CD4-positive, CD25-positive, alpha-beta regulatory T cell (primary cell): ENCODE data around the gene RBM19. TPM values are rescaled to one million over a fixed set of nuclear protein-coding genes. Genes with fewer than 3 reads are reported as not detected.
"Not testable (repeated sequence)": the region's sequence is repeated elsewhere in the genome, so short reads cannot be mapped to it uniquely, and the experiment has no call there.

Experiments used
- ATAC-seq, 2 donors: fragments of 150-1000 bp; cut with Tn5 transposase; one replicate each; pipeline ENCODE4 v1.10.0; 2021; ENCODE audit warnings: low read depth in 2 of 2, moderate number of reproducible peaks in 2 of 2, moderate library complexity in 1 of 2
- DNase-seq, 3 donors: peaks; one replicate each; pipeline versions ENCODE4 v3.0.0 to v3.0.0-alpha.2; 2012 to 2022; ENCODE audit warnings: mixed read lengths in 1 of 3
- H3K27ac ChIP-seq: one replicate; pipeline ENCODE4 v1.7.0; 2013; ENCODE audit warnings: mild to moderate bottlenecking, low read length; ENCODE audit not compliant: insufficient read depth, poor library complexity, severe bottlenecking
- H3K27me3 ChIP-seq: one replicate; pipeline ENCODE4 v1.7.0; 2013; ENCODE audit warnings: low read length; ENCODE audit not compliant: control insufficient read depth, insufficient read depth
- H3K36me3 ChIP-seq: one replicate; pipeline ENCODE4 v1.7.0; 2013; ENCODE audit warnings: mild to moderate bottlenecking, low read length, moderate library complexity; ENCODE audit not compliant: control insufficient read depth, insufficient read depth
- H3K4me1 ChIP-seq: 2 replicates; pipeline ENCODE4 v1.7.0; 2013; ENCODE audit warnings: mild to moderate bottlenecking, low read length; ENCODE audit not compliant: insufficient read depth, control insufficient read depth, poor library complexity, severe bottlenecking
- H3K4me3 ChIP-seq: one replicate; pipeline ENCODE4 v1.7.0; 2013; ENCODE audit warnings: low read depth, mild to moderate bottlenecking, low read length, moderate library complexity
- H3K9me3 ChIP-seq, 2 experiments: 1 replicate in 1 of 2; 2 replicates in 1 of 2; pipeline ENCODE4 v1.7.0; 2013; ENCODE audit warnings: low read length in 2 of 2, mild to moderate bottlenecking in 1 of 2, moderate library complexity in 1 of 2; ENCODE audit not compliant: control insufficient read depth in 2 of 2
- H3K27ac Mint-ChIP-seq, 3 donors: one replicate each; pipeline ENCODE4 v1.8.0; 2020 to 2022; ENCODE audit warnings: mild to moderate bottlenecking in 3 of 3, mixed read lengths in 3 of 3, moderate library complexity in 2 of 3
- H3K27me3 Mint-ChIP-seq: one replicate; pipeline ENCODE4 v1.8.0; 2022; ENCODE audit warnings: mild to moderate bottlenecking, mixed read lengths
- H3K36me3 Mint-ChIP-seq: one replicate; pipeline ENCODE4 v1.8.0; 2020; ENCODE audit warnings: mixed read lengths
- H3K4me1 Mint-ChIP-seq, 4 donors: one replicate each; pipeline ENCODE4 v1.8.0; 2020 to 2022; ENCODE audit warnings: mixed read lengths in 4 of 4, mild to moderate bottlenecking in 1 of 4
- H3K4me3 Mint-ChIP-seq, 4 donors: one replicate each; pipeline ENCODE4 v1.8.0; 2020 to 2022; ENCODE audit warnings: mild to moderate bottlenecking in 4 of 4, mixed read lengths in 4 of 4, moderate library complexity in 3 of 4
- H3K9me3 Mint-ChIP-seq, 7 donors: one replicate each; pipeline ENCODE4 v1.8.0; 2020 to 2022; ENCODE audit warnings: mixed read lengths in 7 of 7, mild to moderate bottlenecking in 3 of 7, moderate library complexity in 2 of 7
- polyA plus RNA-seq, 4 donors: library from polyadenylated mRNA; unstranded; fragments of 300-500 nt; fragmentation: Illumina TruSeq; gene quantifications; one replicate each; pipeline ENCODE4 v1.2.3, GENCODE V29; 2021
- total RNA-seq: library from RNA; stranded (reverse); gene quantifications from one replicate; pipeline ENCODE4 v1.2.3, GENCODE V29; 2022

Gene RBM19
- total and polyA plus RNA-seq, 5 donors from 2014 or later, result 6.3 to 66.2 (median 6.9) TPM

GRCh38 chr12:114004402-114004801 is 38.3 kb upstream of the RBM19 start:
- no peak for ATAC-seq
- H3K4me1 Mint-ChIP-seq, result peaks cover 0 to 5% (median 0%) of the 10 kb centered on the region in 4 donors

GRCh38 chr12:114003286-114003685 is 37.2 kb upstream of the RBM19 start:
- Mint-ChIP-seq H3K27me3 (no peaks in the 10 kb centered on the region), H3K36me3 (no peaks in the 10 kb centered on the region), H3K27ac (no peak overlapping the region), H3K4me1 (peaks cover 0 to 5% (median 0%) of the 10 kb centered on the region in 4 donors), H3K9me3 (peaks cover 0 to 4% (median 0%) of the 10 kb centered on the region in 7 donors), H3K4me3 (no peak overlapping the region)
- no peak for ATAC-seq
- H3K36me3 ChIP-seq, result no peaks in the 10 kb centered on the region
- H3K4me1 ChIP-seq, result no peaks in the 10 kb centered on the region
- H3K9me3 ChIP-seq, result no peaks in the 10 kb centered on the region
- H3K27me3 ChIP-seq, result peaks cover 3% of the 10 kb centered on the region
- DNase-seq, result no peak
- no peak overlapping the region for H3K27ac ChIP-seq
- no peak overlapping the region for H3K4me3 ChIP-seq

More at GRCh38 chr12:114004402-114004801, 38.3 kb upstream of the RBM19 start:
- H3K9me3 Mint-ChIP-seq, result peaks cover 0 to 1% (median 0%) of the 10 kb centered on the region in 7 donors
- H3K9me3 ChIP-seq, result no peaks in the 10 kb centered on the region
- peaks cover 5% of the 10 kb centered on the region for H3K27me3 Mint-ChIP-seq
- H3K4me3 Mint-ChIP-seq, result no peak overlapping the region
- no peak overlapping the region for H3K27ac Mint-ChIP-seq
- H3K36me3 Mint-ChIP-seq, result no peaks in the 10 kb centered on the region
- DNase-seq, result no peak
- H3K27me3 ChIP-seq, result peaks cover 3% of the 10 kb centered on the region
- H3K4me1 ChIP-seq, result no peaks in the 10 kb centered on the region
- no peaks in the 10 kb centered on the region for H3K36me3 ChIP-seq
- H3K4me3 ChIP-seq, result no peak overlapping the region
- no peak overlapping the region for H3K27ac ChIP-seq

- no peak for ATAC-seq
Observed at GRCh38 chr12:114001511-114002340, 35.6 kb upstream of the RBM19 start.

GRCh38 chr12:114000861-114001260 is 34.7 kb upstream of the RBM19 start:
- H3K4me3 Mint-ChIP-seq, result no peak overlapping the region
- Histone ChIP-seq H3K4me3 (no peak overlapping the region), H3K36me3 (no peaks in the 10 kb centered on the region), H3K9me3 (no peaks in the 10 kb centered on the region), H3K4me1 (no peaks in the 10 kb centered on the region), H3K27ac (no peak overlapping the region), H3K27me3 (peaks cover 4% of the 10 kb centered on the region)
- H3K9me3 Mint-ChIP-seq, result peaks cover 0 to 4% (median 0%) of the 10 kb centered on the region in 7 donors
- H3K27me3 Mint-ChIP-seq, result peaks cover 6% of the 10 kb centered on the region
- DNase-seq (no peak), ATAC-seq (no peak)
- no peaks in the 10 kb centered on the region for H3K36me3 Mint-ChIP-seq
- H3K4me1 Mint-ChIP-seq, result peaks cover 0 to 5% (median 0%) of the 10 kb centered on the region in 4 donors
- no peak overlapping the region for H3K27ac Mint-ChIP-seq

More at GRCh38 chr12:114001511-114002340, 35.6 kb upstream of the RBM19 start:
- H3K27ac Mint-ChIP-seq, result no peak overlapping the region
- H3K36me3 Mint-ChIP-seq, result no peaks in the 10 kb centered on the region
- H3K27ac ChIP-seq, result no peak overlapping the region
- H3K27me3 ChIP-seq, result peaks cover 4% of the 10 kb centered on the region
- no peaks in the 10 kb centered on the region for H3K9me3 ChIP-seq
- peaks cover 6% of the 10 kb centered on the region for H3K27me3 Mint-ChIP-seq
- H3K4me1 ChIP-seq, result no peaks in the 10 kb centered on the region
- no peak overlapping the region for H3K4me3 Mint-ChIP-seq
- DNase-seq, result no peak
- H3K4me3 ChIP-seq, result no peak overlapping the region
- peaks cover 0 to 4% (median 0%) of the 10 kb centered on the region in 7 donors for H3K9me3 Mint-ChIP-seq
- no peaks in the 10 kb centered on the region for H3K36me3 ChIP-seq
- peaks cover 0 to 5% (median 0%) of the 10 kb centered on the region in 4 donors for H3K4me1 Mint-ChIP-seq

GRCh38 chr12:114000261-114000660 is 34.1 kb upstream of the RBM19 start:
- not testable (repeated sequence) for H3K27ac Mint-ChIP-seq, H3K27me3 ChIP-seq, H3K27me3 Mint-ChIP-seq, H3K36me3 ChIP-seq, ATAC-seq, H3K27ac ChIP-seq, H3K4me3 ChIP-seq, H3K9me3 ChIP-seq, H3K9me3 Mint-ChIP-seq, H3K4me3 Mint-ChIP-seq, DNase-seq, H3K4me1 Mint-ChIP-seq, H3K36me3 Mint-ChIP-seq, H3K4me1 ChIP-seq

- H3K36me3 Mint-ChIP-seq, result no peaks in the 10 kb centered on the region
- peaks cover 14% of the 10 kb centered on the region for H3K27me3 Mint-ChIP-seq
- H3K4me1 ChIP-seq, result no peaks in the 10 kb centered on the region
- H3K9me3 Mint-ChIP-seq, result peaks cover 0 to 4% (median 0%) of the 10 kb centered on the region in 7 donors
- H3K4me1 Mint-ChIP-seq, result peaks cover 0 to 5% (median 0%) of the 10 kb centered on the region in 4 donors
- ATAC-seq (no peak), DNase-seq (no peak)
- H3K27me3 ChIP-seq, result peaks cover 4% of the 10 kb centered on the region
- no peak overlapping the region for H3K27ac ChIP-seq
- no peaks in the 10 kb centered on the region for H3K36me3 ChIP-seq
- H3K4me3 Mint-ChIP-seq, result no peak overlapping the region
- no peak overlapping the region for H3K27ac Mint-ChIP-seq
- H3K9me3 ChIP-seq, result no peaks in the 10 kb centered on the region
- no peak overlapping the region for H3K4me3 ChIP-seq
Observed at GRCh38 chr12:113997365-113997764, 31.2 kb upstream of the RBM19 start.

- DNase-seq, result no peak
Observed at GRCh38 chr12:113996026-113996425, 29.9 kb upstream of the RBM19 start.

GRCh38 chr12:113994051-113994450 is 27.9 kb upstream of the RBM19 start:
- Mint-ChIP-seq H3K9me3 (peaks cover 0 to 3% (median 0%) of the 10 kb centered on the region in 7 donors), H3K27ac (no peak overlapping the region), H3K36me3 (no peaks in the 10 kb centered on the region), H3K27me3 (peaks cover 25% of the 10 kb centered on the region), H3K4me3 (no peak overlapping the region), H3K4me1 (no peaks in the 10 kb centered on the region)
- Histone ChIP-seq H3K9me3 (no peaks in the 10 kb centered on the region), H3K4me3 (no peak overlapping the region), H3K27ac (no peak overlapping the region), H3K27me3 (peaks cover 10% of the 10 kb centered on the region), H3K36me3 (no peaks in the 10 kb centered on the region), H3K4me1 (no peaks in the 10 kb centered on the region)
- DNase-seq, result no peak
- ATAC-seq, result no peak

More at GRCh38 chr12:113996026-113996425, 29.9 kb upstream of the RBM19 start:
- peaks cover 0 to 5% (median 0%) of the 10 kb centered on the region in 4 donors for H3K4me1 Mint-ChIP-seq
- H3K4me1 ChIP-seq, result no peaks in the 10 kb centered on the region
- no peak overlapping the region for H3K4me3 ChIP-seq
- no peaks in the 10 kb centered on the region for H3K36me3 ChIP-seq
- H3K27me3 Mint-ChIP-seq, result peaks cover 14% of the 10 kb centered on the region
- no peak overlapping the region for H3K4me3 Mint-ChIP-seq
- no peak overlapping the region for H3K27ac ChIP-seq
- peaks cover 0 to 4% (median 0%) of the 10 kb centered on the region in 7 donors for H3K9me3 Mint-ChIP-seq
- no peak for ATAC-seq
- peaks cover 8% of the 10 kb centered on the region for H3K27me3 ChIP-seq
- no peak overlapping the region for H3K27ac Mint-ChIP-seq
- no peaks in the 10 kb centered on the region for H3K36me3 Mint-ChIP-seq
- no peaks in the 10 kb centered on the region for H3K9me3 ChIP-seq
